Muscle layer of colon (tissue), 2 donors: ENCODE results near the gene CTAG1B.
"Not testable (repeated sequence)": the region's sequence is repeated elsewhere in the genome, so short reads cannot be mapped to it uniquely, and the experiment has no call there.

Experiments used
- H3K27ac ChIP-seq: one replicate; pipeline ENCODE4 v1.7.0; 2013; ENCODE audit warnings: low read depth, mild to moderate bottlenecking, low read length, moderate library complexity
- H3K27me3 ChIP-seq, 2 donors: one replicate each; pipeline ENCODE4 v1.7.0; 2013; ENCODE audit warnings: low read length in 2 of 2, mild to moderate bottlenecking in 2 of 2; ENCODE audit not compliant: insufficient read depth in 2 of 2, control insufficient read depth in 1 of 2
- H3K36me3 ChIP-seq: one replicate; pipeline ENCODE4 v1.7.0; 2013; ENCODE audit warnings: mild to moderate bottlenecking, low read length; ENCODE audit not compliant: insufficient read depth
- H3K4me1 ChIP-seq: one replicate; pipeline ENCODE4 v1.7.0; 2013; ENCODE audit warnings: mild to moderate bottlenecking, low read length; ENCODE audit not compliant: insufficient read depth
- H3K4me3 ChIP-seq, 2 donors: one replicate each; pipeline ENCODE4 v1.7.0; 2013; ENCODE audit warnings: low read length in 2 of 2, low read depth in 1 of 2, mild to moderate bottlenecking in 1 of 2, moderate library complexity in 1 of 2
- H3K9ac ChIP-seq: one replicate; pipeline ENCODE4 v1.7.0; 2013; ENCODE audit warnings: low read length
- H3K9me3 ChIP-seq: one replicate; pipeline ENCODE4 v1.7.0; 2013; ENCODE audit warnings: mild to moderate bottlenecking, low read length
- donor health status: abdominal sarcoma.
- donor health status: Adenocarcinoma of cecum.

CTAG1B gene

GRCh38 chrX:154653048-154653401 lies 33.9 kb upstream of the CTAG1B start:
- Histone ChIP-seq H3K9ac (no peak overlapping the region), H3K4me3 (no peak overlapping the region), H3K27me3 (peaks cover 0 to under 1% of the 10 kb centered on the region in 2 donors), H3K36me3 (no peaks in the 10 kb centered on the region), H3K9me3 (no peaks in the 10 kb centered on the region), H3K4me1 (no peaks in the 10 kb centered on the region), H3K27ac (no peak overlapping the region)

- no peak overlapping the region for H3K27ac ChIP-seq
- no peaks in the 10 kb centered on the region for H3K36me3 ChIP-seq
- no peaks in the 10 kb centered on the region for H3K9me3 ChIP-seq
- H3K27me3 ChIP-seq: no peaks in the 10 kb centered on the region
- H3K4me1 ChIP-seq: no peaks in the 10 kb centered on the region
- no peak overlapping the region for H3K4me3 ChIP-seq
- no peak overlapping the region for H3K9ac ChIP-seq
Observed at GRCh38 chrX:154652311-154653047, 33.4 kb upstream of the CTAG1B start.

GRCh38 chrX:154650221-154650510 lies 31.1 kb upstream of the CTAG1B start:
- no peaks in the 10 kb centered on the region for H3K27me3 ChIP-seq
- no peak overlapping the region for H3K4me3 ChIP-seq
- H3K9me3 ChIP-seq: no peaks in the 10 kb centered on the region
- H3K27ac ChIP-seq: no peak overlapping the region
- no peak overlapping the region for H3K9ac ChIP-seq
- no peaks in the 10 kb centered on the region for H3K36me3 ChIP-seq
- H3K4me1 ChIP-seq: no peaks in the 10 kb centered on the region

GRCh38 chrX:154649503-154650220 lies 30.6 kb upstream of the CTAG1B start:
- Histone ChIP-seq H3K9ac (no peak overlapping the region), H3K4me1 (no peaks in the 10 kb centered on the region), H3K27me3 (no peaks in the 10 kb centered on the region), H3K9me3 (no peaks in the 10 kb centered on the region), H3K27ac (no peak overlapping the region), H3K36me3 (no peaks in the 10 kb centered on the region), H3K4me3 (no peak overlapping the region)

GRCh38 chrX:154648931-154649330 lies 29.8 kb upstream of the CTAG1B start:
- Histone ChIP-seq H3K9ac (no peak overlapping the region), H3K27me3 (no peaks in the 10 kb centered on the region), H3K4me3 (no peak overlapping the region), H3K27ac (no peak overlapping the region), H3K4me1 (no peaks in the 10 kb centered on the region), H3K36me3 (no peaks in the 10 kb centered on the region), H3K9me3 (no peaks in the 10 kb centered on the region)

GRCh38 chrX:154645745-154646378 lies 26.8 kb upstream of the CTAG1B start:
- not testable (repeated sequence) for H3K9ac ChIP-seq, H3K36me3 ChIP-seq

GRCh38 chrX:154643708-154644107 lies 24.6 kb upstream of the CTAG1B start:
- not testable (repeated sequence) for H3K9me3 ChIP-seq, H3K4me3 ChIP-seq, H3K27ac ChIP-seq, H3K4me1 ChIP-seq, H3K27me3 ChIP-seq, H3K36me3 ChIP-seq, H3K9ac ChIP-seq

More at GRCh38 chrX:154645745-154646378, 26.8 kb upstream of the CTAG1B start:
- not testable (repeated sequence) for H3K27ac ChIP-seq, H3K9me3 ChIP-seq, H3K27me3 ChIP-seq, H3K4me1 ChIP-seq, H3K4me3 ChIP-seq

GRCh38 chrX:154641740-154642139 lies 22.7 kb upstream of the CTAG1B start:
- H3K9ac ChIP-seq, H3K36me3 ChIP-seq, H3K27ac ChIP-seq, H3K4me1 ChIP-seq, H3K4me3 ChIP-seq, H3K9me3 ChIP-seq, H3K27me3 ChIP-seq: not testable (repeated sequence)

GRCh38 chrX:154633661-154634060 lies 14.6 kb upstream of the CTAG1B start:
- not testable (repeated sequence) for H3K9ac ChIP-seq, H3K4me3 ChIP-seq, H3K27me3 ChIP-seq, H3K9me3 ChIP-seq, H3K4me1 ChIP-seq, H3K27ac ChIP-seq, H3K36me3 ChIP-seq

- H3K36me3 ChIP-seq, H3K9ac ChIP-seq, H3K9me3 ChIP-seq, H3K4me3 ChIP-seq, H3K27ac ChIP-seq, H3K4me1 ChIP-seq, H3K27me3 ChIP-seq: not testable (repeated sequence)
Observed at GRCh38 chrX:154630949-154631348, 11.9 kb upstream of the CTAG1B start.

- not testable (repeated sequence) for H3K27ac ChIP-seq, H3K27me3 ChIP-seq, H3K9me3 ChIP-seq, H3K9ac ChIP-seq, H3K4me3 ChIP-seq, H3K36me3 ChIP-seq, H3K4me1 ChIP-seq
Observed at GRCh38 chrX:154628960-154629359, 9.9 kb upstream of the CTAG1B start.
